ENCODE measurements around the gene ZC3H7B.
"Not testable (repeated sequence)": the region's sequence is repeated elsewhere in the genome, so short reads cannot be mapped to it uniquely, and the experiment has no call there.

The ZC3H7B gene

GRCh38 chr22:41285820-41286638 lies 15.3 kb upstream of the ZC3H7B start, which contains the start of gene RANGAP1:
TSS of gene RANGAP1 (minus strand) at chr22:41286187. CDS start at chr22:41281044, 5,143 bp downstream.
- FAIRE-seq (peak; percentile 88), DNase-seq (ENCODE audit: low spot score) (peak; percentile 95)

DNA sequence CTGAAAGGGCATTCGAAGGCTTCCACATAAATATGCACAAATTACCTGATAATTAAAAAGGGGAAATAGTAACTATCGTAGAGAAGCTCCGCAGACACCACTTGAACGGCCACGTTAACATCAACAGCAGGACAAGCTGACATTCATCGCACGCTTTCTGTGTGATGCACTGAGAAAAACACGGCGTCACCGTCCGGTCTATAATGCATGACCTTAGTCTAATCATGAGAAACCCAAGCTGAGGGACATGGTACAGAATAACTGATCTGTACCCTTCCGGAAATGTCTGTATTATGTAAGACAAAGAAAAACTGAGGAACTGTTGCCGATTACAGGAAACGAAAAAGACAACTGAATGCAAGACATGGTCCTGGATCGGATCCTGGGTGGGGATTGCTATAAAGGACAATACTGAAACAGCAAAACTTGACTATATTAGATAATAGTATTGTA lies 14.7 kb upstream of the ZC3H7B start:
- no peak for FAIRE-seq
- peak; percentile 32 for DNase-seq (ENCODE audit: low spot score)

DNA sequence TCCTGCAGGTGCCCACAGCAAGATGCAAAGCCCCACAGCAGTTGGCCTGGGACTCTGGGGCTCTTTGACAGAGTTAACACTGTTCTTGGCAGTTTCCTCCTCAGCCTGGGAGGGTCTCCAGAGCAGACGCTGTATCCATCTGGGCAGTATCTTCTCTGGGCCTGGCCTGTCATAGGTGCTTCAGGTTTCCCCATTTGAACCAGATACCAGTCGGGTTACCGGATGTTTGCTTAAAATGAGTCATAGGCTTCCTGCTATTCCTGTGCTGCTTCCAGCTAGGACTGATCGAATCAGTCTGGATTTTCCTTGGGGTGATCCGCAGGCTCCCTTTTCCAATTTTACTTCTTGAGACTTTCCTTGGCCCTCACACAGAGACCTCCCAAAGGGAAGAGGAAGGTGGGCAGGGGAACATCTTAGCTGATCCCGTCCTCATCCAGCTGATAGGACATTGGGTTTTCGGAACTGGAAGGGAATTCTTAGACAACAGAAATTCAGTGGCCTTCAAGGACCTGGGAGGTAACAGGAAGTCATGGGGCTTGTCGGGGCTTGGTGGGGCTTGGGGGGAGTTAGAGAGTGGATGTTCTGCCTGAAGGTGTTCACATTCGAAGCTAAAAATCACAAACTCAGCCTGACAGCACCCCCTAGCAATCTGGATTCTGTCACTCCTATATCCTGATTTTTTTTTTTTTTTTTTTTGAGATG lies 12.9 kb upstream of the ZC3H7B start:
- peak; percentile 59 for FAIRE-seq
- peak; percentile 84 for DNase-seq (ENCODE audit: low spot score)

DNA sequence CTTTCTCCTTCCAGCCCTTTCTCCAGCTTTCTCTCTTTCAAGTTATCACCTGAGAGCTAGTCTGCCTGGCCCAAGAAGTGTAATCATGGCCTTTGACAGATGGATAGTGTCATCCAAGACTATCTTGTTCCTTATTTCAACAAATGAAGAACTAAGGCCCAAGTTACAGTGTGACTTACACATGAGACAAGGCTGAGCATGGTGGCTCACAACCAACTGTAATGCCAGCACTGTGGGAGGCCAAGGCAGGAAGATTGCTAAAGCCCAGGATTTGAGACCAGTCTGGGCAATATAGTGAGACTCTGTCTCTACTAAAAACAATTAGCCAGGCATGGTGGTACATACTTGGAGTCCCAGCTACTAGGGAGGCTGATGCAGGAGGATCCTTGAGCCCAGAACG lies 11.7 kb upstream of the ZC3H7B start:
- DNase-seq (ENCODE audit: low spot score) (no peak), FAIRE-seq (no peak)

DNA sequence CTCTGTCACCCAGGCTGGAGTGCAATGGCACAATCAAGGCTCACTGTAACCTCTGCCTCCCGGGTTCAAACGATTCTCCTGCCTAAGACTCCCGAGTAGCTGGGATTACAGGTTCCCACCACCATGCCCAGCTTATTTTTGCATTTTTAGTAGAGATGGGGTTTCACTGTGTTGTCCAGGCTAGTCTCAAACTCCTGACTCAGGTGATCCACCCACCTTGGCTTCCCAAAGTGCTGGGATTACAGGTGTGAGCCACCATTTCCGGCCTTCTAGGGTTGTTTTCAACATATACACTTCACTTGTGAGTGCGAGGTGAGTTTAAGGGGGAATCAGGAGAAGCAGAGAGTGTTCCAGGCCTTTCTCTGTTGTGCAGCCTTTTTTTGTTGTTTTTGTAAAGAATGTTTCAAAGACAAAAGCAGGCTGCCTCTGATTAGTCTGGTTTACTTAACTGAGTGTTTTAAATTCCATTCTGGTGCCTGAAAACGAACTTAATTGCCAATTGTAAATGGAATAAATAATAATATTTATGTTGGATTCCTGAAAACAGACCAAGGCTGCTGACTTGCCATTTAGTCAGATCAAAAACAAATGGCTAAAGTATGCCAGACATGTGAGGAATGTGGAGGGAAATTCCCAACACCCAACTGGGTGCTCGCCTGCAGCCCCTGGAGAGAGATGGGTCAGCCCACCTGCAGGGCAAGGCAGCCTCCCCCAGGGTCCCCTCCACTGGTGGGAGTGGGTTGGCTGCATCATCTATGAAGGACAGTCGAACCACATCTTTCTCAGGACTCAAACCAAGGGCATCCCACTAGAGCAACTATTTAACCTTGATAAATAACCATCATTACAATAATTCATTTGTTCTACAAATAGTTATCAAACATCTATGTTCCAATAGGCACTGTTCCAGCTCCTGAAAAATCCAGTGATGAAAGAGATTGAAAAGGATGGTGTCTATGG lies 10.8 kb upstream of the ZC3H7B start:
- DNase-seq (ENCODE audit: low spot score) (peak; percentile 88), FAIRE-seq (peak; percentile 68)

DNA sequence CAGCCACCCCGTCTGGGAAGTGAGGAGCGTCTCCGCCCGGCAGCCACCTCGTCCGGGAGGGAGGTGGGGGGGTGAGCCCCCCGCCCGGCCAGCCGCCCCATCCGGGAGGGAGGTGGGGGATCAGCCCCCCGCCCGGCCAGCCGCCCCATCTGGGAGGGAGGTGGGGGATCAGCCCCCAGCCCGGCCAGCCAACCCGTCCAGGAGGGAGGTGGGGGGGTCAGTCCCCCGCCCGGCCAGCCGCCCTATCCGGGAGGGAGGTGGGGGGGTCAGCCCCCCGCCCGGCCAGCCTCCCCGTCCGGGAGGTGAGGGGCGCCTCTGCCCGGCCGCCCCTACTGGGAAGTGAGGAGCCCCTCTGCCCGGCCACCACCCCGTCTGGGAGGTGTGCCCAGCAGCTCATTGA lies 6.5 kb upstream of the ZC3H7B start:
- FAIRE-seq = not testable (repeated sequence)

DNA sequence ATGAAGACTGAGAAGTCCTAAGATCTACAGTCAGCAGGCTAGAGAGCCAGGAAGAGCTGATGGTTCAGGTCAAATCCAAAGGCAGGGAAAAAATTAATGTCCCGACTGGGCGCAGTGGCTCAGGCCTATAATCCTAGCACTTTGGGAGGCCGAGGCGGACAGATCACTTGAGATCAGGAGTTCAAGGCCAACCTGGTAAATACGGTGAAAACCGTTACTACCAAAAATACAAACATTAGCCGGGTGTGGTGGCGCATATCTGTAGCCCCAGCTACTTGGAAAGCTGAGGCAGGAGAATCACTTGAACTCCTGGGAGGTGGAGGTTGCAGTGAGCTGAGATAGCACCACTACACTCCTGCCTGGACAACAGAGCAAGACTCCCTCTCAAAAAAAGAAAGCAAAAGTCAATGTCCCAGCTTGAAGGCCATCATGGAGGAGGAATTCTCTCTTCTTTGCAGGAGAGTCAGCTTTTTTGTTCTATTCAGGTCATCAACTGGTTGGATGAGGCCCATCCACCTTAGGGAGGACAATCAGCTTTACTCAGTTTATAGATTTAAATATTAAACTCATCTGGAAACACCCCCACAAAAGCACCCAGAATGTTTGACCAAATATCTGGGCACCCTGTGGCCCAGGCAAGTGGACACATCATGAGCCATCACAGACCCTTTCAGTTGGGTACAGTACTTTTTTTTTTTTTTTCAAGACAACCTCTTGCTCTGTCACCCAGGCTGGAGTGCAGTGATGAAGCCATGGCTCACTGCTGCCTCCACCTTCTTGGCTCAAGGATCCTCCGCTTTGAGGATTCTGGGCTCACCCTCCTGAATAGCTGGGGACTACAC lies 4.3 kb upstream of the ZC3H7B start:
- no peak for FAIRE-seq

More for the DNA sequence above, 6.5 kb upstream of the ZC3H7B start:
- not testable (repeated sequence) for DNase-seq (ENCODE audit: low spot score)

GRCh38 chr22:41300661-41301060 lies 664 bp upstream of the ZC3H7B start:
- FAIRE-seq = no peak
- no peak for DNase-seq (ENCODE audit: low spot score)

More for the DNA sequence above, 4.3 kb upstream of the ZC3H7B start:
- no peak for DNase-seq (ENCODE audit: low spot score)

DNA sequence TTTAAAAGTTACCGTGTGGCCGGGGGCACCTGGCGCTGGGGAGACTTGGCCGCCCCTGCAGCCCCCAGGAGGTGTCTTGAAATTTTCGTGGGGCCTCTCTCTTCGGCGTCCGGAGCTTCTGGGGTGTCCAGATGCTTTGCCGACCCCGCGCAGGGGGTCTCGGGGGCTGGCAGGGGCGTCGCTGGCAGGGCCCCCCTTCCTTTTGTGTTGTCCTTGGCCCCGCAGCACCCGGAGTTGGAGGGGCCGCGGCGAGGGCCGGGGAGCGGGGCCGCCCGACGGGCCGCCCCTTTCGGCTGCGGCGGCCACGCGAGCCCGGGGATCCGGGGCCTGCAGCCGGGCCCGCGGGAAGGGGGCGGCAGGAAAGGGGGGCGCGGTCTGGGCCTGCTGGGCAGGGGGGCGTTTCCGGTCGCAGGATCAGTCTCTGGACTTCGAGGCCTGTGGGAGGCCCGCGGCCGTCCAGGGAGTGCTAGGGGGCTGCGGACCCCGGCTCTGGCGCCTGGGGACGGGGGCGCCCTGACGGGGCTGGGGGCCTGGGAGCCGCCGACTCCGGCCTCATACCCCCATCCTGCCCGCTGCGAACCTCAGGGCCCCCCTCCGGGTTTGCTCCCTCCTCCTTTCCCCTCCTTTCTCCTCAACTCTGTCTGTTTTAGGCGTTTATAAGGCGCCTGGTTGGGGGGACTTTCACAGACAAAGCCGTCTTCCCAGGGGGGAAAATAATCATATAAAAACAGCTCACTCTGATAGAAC lies 869 bp downstream of the ZC3H7B start:
- DNase-seq (ENCODE audit: low spot score) (no peak), FAIRE-seq (no peak)

GRCh38 chr22:41302811-41303210 lies 1.5 kb downstream of the ZC3H7B start:
- DNase-seq (ENCODE audit: low spot score) = no peak
- no peak for FAIRE-seq

GRCh38 chr22:41305646-41306045 lies 4.3 kb downstream of the ZC3H7B start:
- peak; percentile 92 for FAIRE-seq
- peak; percentile 83 for DNase-seq (ENCODE audit: low spot score)

DNA sequence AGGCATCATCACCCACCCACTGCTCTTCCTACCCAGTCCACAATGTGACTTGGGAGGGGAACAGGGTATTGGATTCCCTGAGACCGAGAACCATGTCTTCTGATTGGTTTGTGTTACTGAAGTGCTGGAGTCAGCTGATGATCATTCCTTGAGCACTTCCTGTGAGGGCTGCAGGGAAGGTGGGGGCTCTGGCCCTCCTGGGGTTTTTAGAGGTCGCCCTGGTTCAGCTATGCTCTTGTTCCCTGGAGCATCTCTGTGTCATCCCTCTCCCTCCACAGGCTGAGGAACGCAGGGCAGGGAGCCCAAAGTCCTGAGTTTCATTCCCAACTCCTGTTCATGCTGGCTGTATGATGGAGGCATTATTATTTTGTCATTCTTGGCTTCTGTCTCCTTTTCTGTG lies 6.7 kb downstream of the ZC3H7B start:
- no peak for FAIRE-seq
- DNase-seq (ENCODE audit: low spot score) = no peak

DNA sequence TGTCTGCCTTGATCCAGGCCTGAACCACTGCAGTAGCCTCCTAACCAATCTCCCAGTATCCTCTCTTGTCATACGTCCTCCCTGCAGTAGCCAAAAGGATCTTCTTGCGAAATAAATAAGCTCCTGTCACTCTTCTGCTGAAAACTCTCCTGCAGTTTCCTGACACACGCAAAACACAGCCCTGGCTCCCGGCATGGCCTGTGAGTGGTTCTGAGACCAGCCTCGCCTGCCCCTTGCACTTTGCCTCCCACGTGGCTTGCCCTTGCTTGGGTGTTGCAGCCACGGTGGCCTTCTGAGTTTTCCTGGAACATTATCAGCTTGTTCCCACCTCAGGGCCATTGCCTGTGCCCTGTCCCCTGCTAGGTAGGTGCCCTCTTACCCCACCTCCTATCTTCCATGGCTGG lies 7.2 kb downstream of the ZC3H7B start:
- DNase-seq (ENCODE audit: low spot score) (no peak), FAIRE-seq (no peak)

- FAIRE-seq (no peak), DNase-seq (ENCODE audit: low spot score) (no peak)
These were observed 9.0 kb downstream of the ZC3H7B start for GRCh38 chr22:41310336-41310735.

DNA sequence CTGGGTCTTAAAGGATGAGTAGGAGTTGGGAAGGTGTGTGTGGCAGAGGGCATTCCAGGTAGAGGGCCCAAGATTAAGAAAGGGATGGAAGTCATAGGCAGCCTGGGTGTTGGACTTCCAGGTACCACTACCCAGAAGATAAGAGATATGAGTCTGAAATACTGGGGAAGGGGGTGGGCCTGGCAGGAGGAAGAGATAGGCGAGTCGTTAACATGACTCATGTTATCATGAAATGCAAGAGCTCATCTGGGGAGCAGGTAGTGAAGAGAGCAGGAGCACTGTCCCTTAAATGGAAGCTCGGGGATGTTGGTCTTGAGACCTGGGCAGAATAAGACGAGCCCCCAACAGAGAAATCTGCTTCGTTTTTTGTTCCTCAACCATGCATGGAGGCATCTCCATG lies 10.2 kb downstream of the ZC3H7B start:
- DNase-seq (ENCODE audit: low spot score) (no peak), FAIRE-seq (no peak)

DNA sequence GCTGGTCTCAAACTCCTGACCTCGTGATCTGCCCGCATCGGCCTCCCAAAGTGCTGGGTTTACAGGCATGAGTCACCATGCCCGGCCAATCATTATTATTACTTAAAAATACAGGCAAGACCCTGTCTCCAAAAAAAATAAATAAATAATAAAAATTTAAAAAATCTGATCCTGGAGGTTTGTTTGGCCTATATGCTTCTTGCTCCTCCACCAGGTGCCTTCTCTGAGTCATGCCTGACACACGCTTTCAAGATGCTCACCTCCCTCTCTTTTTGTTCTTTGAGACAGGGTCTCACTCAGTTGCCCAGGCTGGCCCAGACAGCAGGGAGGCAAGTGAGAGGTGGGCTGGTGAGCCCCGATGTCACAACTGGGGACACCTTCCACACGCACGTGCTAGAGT lies 13.5 kb downstream of the ZC3H7B start:
- FAIRE-seq = no peak
- DNase-seq (ENCODE audit: low spot score) = no peak

DNA sequence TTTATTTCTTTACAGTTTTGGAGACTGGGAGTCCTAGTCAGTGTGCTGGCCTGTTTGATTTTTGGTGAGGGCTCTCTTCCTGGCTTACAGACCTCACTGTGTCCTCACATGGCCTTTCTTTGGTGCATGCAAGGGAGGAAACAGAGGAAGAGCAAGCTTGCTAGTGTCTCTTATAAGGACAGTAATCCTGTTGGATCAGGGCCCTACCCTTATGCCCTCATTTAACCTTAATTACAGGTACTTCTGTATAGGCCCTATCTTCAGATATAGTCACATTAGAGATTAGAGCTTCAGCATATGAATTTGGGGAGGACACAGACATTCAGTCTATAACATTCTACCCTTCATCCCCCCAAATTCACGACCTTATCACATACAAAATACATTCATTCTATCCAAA lies 14.3 kb downstream of the ZC3H7B start:
- DNase-seq (ENCODE audit: low spot score) (no peak), FAIRE-seq (no peak)

DNA sequence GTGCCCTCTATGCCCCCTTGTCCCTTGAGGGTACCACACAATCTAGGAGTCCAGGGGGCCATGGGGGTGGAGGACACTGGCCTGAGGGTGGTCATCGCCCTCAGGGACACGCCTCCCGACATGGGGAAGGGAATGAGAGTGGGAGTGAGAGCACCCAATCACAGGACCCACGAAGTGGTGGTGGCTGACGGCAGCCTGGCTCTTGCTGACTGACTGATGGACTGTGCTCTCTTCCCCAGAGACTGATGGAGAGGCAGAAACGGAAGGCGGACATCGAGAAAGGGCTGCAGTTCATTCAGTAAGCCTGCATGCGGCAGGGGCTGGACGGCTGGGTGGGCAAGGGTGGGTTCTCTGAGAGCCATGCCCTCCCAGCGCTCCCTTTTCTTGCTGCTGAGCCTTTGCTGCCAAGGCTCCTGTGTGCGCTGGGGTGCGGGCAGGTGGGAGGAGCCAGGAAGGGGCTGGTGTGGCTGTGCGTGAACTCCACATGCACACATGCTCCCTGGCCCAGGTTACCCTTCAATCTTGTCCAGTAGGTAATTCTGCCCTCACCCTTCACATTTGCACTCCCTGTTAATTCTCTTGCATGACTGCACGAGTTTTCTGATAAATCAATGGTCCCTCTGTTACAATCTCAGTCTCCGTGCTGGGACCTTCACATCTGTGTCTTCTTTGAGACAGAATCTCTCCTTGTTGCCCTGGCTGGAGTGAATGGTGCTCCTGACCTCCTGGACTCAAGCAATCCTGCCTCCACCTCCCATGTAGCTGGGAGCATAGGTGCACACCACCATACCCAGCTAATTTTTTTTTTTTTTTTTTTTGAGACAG lies 19.3 kb downstream of the ZC3H7B start:
- no peak for DNase-seq (ENCODE audit: low spot score)
- no peak for FAIRE-seq

Data from RCC 7860 (cell line).